Esophagus squamous epithelium (tissue), 4 donors: ENCODE data around the gene DST.

Source experiments
- CTCF ChIP-seq, 6 experiments: fragments of 450-650 bp in 4 of 6; fragments of 200-600 bp in 2 of 6; sonication (generic) in 2 of 6; IDR thresholded peaks; one replicate each; pipeline ENCODE4 v1.5.1; 2016 to 2019; ENCODE audit warnings: antibody characterized with exemption in 6 of 6, mild to moderate bottlenecking in 4 of 6, moderate library complexity in 4 of 6
- POLR2A ChIP-seq, 4 donors: fragments of 450-650 bp; IDR thresholded peaks; one replicate each; pipeline ENCODE4 v1.6.1; 2017; ENCODE audit warnings: antibody characterized with exemption in 4 of 4, mild to moderate bottlenecking in 4 of 4, moderate library complexity in 3 of 4

- no peak for TF ChIP-seq CTCF (IDR thresholded peaks at IDR 0.05)
- no peak for TF ChIP-seq POLR2A (IDR thresholded peaks at IDR 0.05)
Observed at GRCh38 chr6:56484669-56485068, 158.0 kb downstream of the DST start.
